GM06990 (cell line): ENCODE results near the gene PC.

ENCODE experiments used
- DNase-seq: peaks from one replicate; pipeline ENCODE4 v3.0.0-alpha.2; 2011; ENCODE audit not compliant: insufficient read length; ENCODE audit errors: extremely low read depth
- H3K27me3 ChIP-seq: replicated peaks from 2 replicates; pipeline ENCODE4 v1.6.0; 2011; ENCODE audit warnings: low read length; ENCODE audit not compliant: control insufficient read depth, insufficient read depth
- H3K36me3 ChIP-seq: 2 replicates; pipeline ENCODE4 v1.5.1; 2011; ENCODE audit warnings: low read length; ENCODE audit not compliant: control insufficient read depth, insufficient read depth
- H3K4me3 ChIP-seq: replicated peaks from 2 replicates; pipeline ENCODE4 v1.5.1; 2011; ENCODE audit warnings: low read depth, mild to moderate bottlenecking, control low read depth, low read length
- TF ChIP-seq, protein P1 (sequence below): IDR thresholded peaks from 2 replicates; pipeline ENCODE4 v1.5.1; 2011; ENCODE audit warnings: low read length, control low read depth, mild to moderate bottlenecking, inconsistent platforms; ENCODE audit not compliant: insufficient read depth, poor library complexity, severe bottlenecking

PC gene

DNA sequence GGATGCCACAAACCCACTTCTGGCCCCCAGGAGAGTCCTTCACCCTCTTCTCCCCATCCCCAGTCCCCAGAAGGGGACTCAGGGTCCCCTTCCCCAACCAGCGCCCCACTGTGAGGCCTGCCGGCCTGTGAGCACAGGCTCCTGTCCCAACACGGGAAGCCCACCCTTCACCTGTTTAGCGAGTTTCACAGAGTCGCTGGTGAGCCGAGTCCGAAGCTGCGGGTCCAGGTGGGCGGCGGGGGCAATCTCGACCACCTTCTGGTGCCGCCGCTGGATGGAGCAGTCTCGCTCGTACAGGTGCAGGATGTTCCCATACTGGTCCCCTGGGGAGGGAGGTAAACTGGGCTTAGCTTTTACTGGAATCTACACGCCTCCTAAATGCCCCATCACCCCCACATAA, 88.1 kb downstream of the PC start:
- no peak for DNase-seq
- no peaks in the 10 kb centered on the region; the same call in 1 of the 2 replicates for H3K36me3 ChIP-seq
- TF ChIP-seq, protein P1, sequence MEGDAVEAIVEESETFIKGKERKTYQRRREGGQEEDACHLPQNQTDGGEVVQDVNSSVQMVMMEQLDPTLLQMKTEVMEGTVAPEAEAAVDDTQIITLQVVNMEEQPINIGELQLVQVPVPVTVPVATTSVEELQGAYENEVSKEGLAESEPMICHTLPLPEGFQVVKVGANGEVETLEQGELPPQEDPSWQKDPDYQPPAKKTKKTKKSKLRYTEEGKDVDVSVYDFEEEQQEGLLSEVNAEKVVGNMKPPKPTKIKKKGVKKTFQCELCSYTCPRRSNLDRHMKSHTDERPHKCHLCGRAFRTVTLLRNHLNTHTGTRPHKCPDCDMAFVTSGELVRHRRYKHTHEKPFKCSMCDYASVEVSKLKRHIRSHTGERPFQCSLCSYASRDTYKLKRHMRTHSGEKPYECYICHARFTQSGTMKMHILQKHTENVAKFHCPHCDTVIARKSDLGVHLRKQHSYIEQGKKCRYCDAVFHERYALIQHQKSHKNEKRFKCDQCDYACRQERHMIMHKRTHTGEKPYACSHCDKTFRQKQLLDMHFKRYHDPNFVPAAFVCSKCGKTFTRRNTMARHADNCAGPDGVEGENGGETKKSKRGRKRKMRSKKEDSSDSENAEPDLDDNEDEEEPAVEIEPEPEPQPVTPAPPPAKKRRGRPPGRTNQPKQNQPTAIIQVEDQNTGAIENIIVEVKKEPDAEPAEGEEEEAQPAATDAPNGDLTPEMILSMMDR: no peak
- no peaks in the 10 kb centered on the region for H3K27me3 ChIP-seq
- H3K4me3 ChIP-seq: no peak overlapping the region

DNA sequence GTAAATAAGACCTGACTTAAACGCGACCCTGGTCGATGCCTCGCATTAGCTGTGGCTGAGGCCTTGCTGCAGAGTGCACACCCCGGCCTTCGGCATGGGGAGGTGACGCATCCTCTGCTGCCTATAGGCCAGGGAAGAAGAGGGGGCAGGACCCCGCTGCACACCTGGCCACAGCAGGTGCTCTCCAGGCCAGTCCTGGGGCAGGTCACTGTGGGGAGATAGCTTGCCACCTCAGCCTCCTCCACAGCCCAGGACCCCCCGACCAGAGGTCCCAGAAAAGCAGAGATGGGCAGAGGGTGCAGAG, 88.7 kb downstream of the PC start:
- no peaks in the 10 kb centered on the region; the same call in 1 of the 2 replicates for H3K36me3 ChIP-seq
- TF ChIP-seq, protein P1: no peak
- H3K4me3 ChIP-seq: no peak overlapping the region
- DNase-seq: no peak
- H3K27me3 ChIP-seq: no peaks in the 10 kb centered on the region

DNA sequence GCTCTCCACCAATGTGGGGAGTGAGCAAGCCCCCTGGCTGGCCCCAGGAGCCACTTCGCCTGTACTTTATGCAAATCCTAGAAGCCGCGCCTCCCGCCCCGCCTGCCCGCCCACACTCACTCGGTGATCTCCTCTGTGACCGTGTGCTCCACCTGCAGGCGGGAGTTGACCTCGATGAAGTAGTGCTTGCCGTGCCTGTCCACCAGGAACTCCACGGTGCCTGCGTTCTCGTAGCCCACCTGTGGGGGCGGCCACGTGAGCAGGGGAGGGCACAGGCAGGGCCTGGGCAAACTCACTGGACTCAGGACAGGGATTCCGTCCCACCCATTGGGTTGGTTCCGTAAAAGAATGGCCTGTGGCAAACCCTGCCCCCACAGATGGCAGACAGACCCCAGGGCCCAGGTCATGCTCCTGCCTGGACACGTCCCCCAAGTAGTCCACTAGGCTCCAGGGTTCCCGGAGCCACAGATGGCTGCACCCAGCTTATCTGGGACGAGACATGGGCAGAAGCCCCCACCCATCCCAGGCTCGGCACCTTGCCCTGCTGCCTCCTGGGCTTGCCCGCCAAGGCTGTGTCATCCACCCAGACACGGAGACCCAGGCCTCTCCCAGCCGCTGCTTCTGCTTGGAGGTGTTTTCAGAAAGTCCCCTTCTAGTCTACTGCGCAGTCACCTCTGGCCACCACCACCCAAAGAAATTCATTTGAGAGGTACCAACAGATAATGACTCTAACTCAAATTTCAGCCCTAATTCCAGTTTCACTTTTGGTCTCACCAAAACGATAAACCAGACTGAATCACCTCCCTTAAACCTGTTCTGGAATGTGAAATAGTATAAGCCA, 89.2 kb downstream of the PC start:
- no peak overlapping the region for H3K4me3 ChIP-seq
- H3K27me3 ChIP-seq: no peaks in the 10 kb centered on the region
- peak; percentile 83 for DNase-seq
- no peaks in the 10 kb centered on the region; the same call in 1 of the 2 replicates for H3K36me3 ChIP-seq
- TF ChIP-seq, protein P1: peak; percentile 72

DNA sequence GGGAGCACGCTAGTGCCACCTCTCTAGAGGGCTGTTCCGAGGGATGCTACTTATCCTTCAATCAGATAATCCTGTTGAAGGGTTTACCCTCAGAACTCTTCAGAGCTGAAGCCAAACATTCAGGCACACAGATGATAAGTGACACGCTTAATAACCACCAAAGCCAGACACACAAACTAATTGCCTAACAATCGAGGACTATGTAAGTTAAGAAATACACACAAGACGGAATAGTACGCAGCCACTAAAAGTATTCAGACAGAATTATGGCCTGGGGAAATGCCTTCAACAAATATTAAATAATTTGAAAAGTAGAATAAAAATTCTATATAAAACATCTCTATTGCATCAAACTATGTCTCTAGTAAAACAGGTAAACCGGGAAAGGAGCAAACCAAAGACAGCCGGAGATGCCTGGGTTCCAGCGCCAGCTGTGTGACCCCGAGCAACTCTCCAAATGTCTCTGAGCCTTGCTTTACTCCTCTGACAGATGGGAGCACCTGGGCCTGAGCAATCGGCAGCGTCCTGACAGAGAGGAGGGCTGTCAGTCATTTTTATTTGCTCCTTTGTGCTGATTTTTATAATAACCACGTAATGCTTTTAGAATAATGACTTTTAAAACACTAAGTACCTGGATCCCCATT, 90.0 kb downstream of the PC start:
- H3K36me3 ChIP-seq: no peaks in the 10 kb centered on the region; the same call in 1 of the 2 replicates
- TF ChIP-seq, protein P1: no peak
- DNase-seq: no peak
- no peak overlapping the region for H3K4me3 ChIP-seq
- H3K27me3 ChIP-seq: no peaks in the 10 kb centered on the region

- Histone ChIP-seq H3K27me3 (no peaks in the 10 kb centered on the region), H3K4me3 (no peak overlapping the region), H3K36me3 (no peaks in the 10 kb centered on the region; the same call in 1 of the 2 replicates)
- TF ChIP-seq, protein P1: peak; percentile 19
- DNase-seq: no peak
Measured at GRCh38 chr11:66867425-66868040, 90.7 kb downstream of the PC start.
